Sigmoid colon (tissue), 7 donors: ENCODE results near the gene NCKAP5. TPM values are rescaled to one million over a fixed set of nuclear protein-coding genes. Genes with fewer than 3 reads are reported as not detected.

Experiments
- DNase-seq: peaks from one replicate; pipeline ENCODE4 v3.0.0-alpha.2; 2019
- H3K27ac ChIP-seq, 4 donors: fragments of 200-600 bp; sonication (generic); one replicate each; pipeline ENCODE4 v1.5.1; 2016 to 2019; ENCODE audit warnings: mild to moderate bottlenecking in 1 of 4
- H3K27me3 ChIP-seq, 3 donors: fragments of 200-600 bp; sonication (generic); one replicate each; pipeline ENCODE4 v1.5.1; 2019; ENCODE audit warnings: mild to moderate bottlenecking in 1 of 3
- H3K36me3 ChIP-seq, 4 donors: fragments of 200-600 bp; sonication (generic); one replicate each; pipeline ENCODE4 v1.5.1; 2016 to 2019
- H3K4me1 ChIP-seq, 4 donors: fragments of 200-600 bp; sonication (generic); one replicate each; pipeline ENCODE4 v1.5.1; 2017 to 2019
- H3K4me3 ChIP-seq, 4 donors: fragments of 200-600 bp; sonication (generic); one replicate each; pipeline ENCODE4 v1.5.1; 2017 to 2019; ENCODE audit warnings: mild to moderate bottlenecking in 2 of 4, moderate library complexity in 1 of 4
- H3K9me3 ChIP-seq, 4 donors: fragments of 200-600 bp in 3 of 4; sonication (generic) in 3 of 4; one replicate each; pipeline versions ENCODE4 v1.5.1 to v1.6.1; 2013 to 2019
- EP300 ChIP-seq, 4 donors: sonication (generic); formaldehyde crosslinking; IDR thresholded peaks; one replicate each; pipeline ENCODE4 v1.6.1; 2017; ENCODE audit warnings: antibody characterized with exemption in 4 of 4
- POLR2A ChIP-seq, 2 donors: fragments of 450-650 bp; IDR thresholded peaks; one replicate each; pipeline ENCODE4 v1.6.1; 2016; ENCODE audit warnings: antibody characterized with exemption in 2 of 2, mild to moderate bottlenecking in 2 of 2, moderate library complexity in 2 of 2
- POLR2AphosphoS5 ChIP-seq, 4 donors: sonication (generic); formaldehyde crosslinking; IDR thresholded peaks; one replicate each; pipeline ENCODE4 v1.6.1; 2017; ENCODE audit warnings: antibody characterized with exemption in 4 of 4
- WGBS, 2 donors: extraction: QIAGEN DNeasy Blood & Tissue Kit; methylation state at CpG; one replicate each; pipeline ENCODE4 v1.1.7; 2013; 5-methylcytosine and 5-hydroxymethylcytosine counted together
- intact Hi-C: fragments of 100-400 bp; cut with DNase I; formaldehyde crosslinking; loops from one replicate; pipeline ENCODE4 v1.15.1; 2023
- polyA plus RNA-seq, 3 donors: library from polyadenylated mRNA; stranded (reverse); fragments of 200-250 nt; gene quantifications; one replicate each; pipeline ENCODE4 v1.2.3, GENCODE V29; 2013
- total RNA-seq, 4 donors: library from RNA; depleted of rRNA; stranded (reverse); fragments of >200 nt; gene quantifications; one replicate each; pipeline ENCODE4 v1.1.0, GENCODE V29; 2016
- TF ChIP-seq, protein P1 (sequence below), 4 experiments: fragments of 450-650 bp in 3 of 4; fragments of 200-600 bp in 1 of 4; IDR thresholded peaks; one replicate each; pipeline ENCODE4 v1.5.1; 2016 to 2019; ENCODE audit warnings: antibody characterized with exemption in 4 of 4, mild to moderate bottlenecking in 3 of 4, moderate library complexity in 2 of 4
- donor health status: healthy with polysubstance abuse.
- donor health status: Bipolar disorder and iron deficiency.
- donor health status: healthy.

NCKAP5 gene
- total and polyA plus RNA-seq, 7 donors = under 0.01 to 3.7 (median 0.60) TPM

DNA sequence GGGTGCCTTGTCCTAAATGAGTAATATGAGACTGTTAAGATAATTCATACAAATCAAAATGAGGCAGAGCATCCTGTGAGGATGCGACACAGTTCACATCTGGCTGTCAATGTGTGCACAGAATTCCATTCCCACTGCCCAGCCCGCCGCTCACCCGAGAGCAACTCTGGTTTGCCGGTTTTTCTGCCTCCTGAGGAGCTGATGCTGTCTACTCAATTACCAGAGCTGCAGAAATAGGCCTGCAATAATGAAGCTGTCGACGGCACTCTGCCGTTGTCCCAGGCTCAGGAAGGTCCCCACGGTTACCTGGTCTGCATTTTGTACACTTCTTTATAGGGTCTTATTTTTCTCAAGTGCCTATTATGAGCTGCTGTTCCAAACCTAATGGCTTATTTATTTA is 842.5 kb downstream of the NCKAP5 start:
- TF ChIP-seq EP300 (IDR thresholded peaks at IDR 0.05) (no peak), POLR2AphosphoS5 (IDR thresholded peaks at IDR 0.05) (no peak), POLR2A (IDR thresholded peaks at IDR 0.05) (no peak)
- TF ChIP-seq, protein P1, sequence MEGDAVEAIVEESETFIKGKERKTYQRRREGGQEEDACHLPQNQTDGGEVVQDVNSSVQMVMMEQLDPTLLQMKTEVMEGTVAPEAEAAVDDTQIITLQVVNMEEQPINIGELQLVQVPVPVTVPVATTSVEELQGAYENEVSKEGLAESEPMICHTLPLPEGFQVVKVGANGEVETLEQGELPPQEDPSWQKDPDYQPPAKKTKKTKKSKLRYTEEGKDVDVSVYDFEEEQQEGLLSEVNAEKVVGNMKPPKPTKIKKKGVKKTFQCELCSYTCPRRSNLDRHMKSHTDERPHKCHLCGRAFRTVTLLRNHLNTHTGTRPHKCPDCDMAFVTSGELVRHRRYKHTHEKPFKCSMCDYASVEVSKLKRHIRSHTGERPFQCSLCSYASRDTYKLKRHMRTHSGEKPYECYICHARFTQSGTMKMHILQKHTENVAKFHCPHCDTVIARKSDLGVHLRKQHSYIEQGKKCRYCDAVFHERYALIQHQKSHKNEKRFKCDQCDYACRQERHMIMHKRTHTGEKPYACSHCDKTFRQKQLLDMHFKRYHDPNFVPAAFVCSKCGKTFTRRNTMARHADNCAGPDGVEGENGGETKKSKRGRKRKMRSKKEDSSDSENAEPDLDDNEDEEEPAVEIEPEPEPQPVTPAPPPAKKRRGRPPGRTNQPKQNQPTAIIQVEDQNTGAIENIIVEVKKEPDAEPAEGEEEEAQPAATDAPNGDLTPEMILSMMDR (IDR thresholded peaks at IDR 0.05) = no peak
- intact Hi-C loops = no loop called here
- Histone ChIP-seq H3K9me3 (no peaks in the 10 kb centered on the region), H3K4me1 (no peaks in the 10 kb centered on the region), H3K27ac (no peak overlapping the region), H3K27me3 (no peaks in the 10 kb centered on the region), H3K4me3 (no peak overlapping the region), H3K36me3 (no peaks in the 10 kb centered on the region)
- DNase-seq = no peak
- WGBS, 2 donors = 41 to 70% methylated on average over 9 of the region's 9 CpGs

DNA sequence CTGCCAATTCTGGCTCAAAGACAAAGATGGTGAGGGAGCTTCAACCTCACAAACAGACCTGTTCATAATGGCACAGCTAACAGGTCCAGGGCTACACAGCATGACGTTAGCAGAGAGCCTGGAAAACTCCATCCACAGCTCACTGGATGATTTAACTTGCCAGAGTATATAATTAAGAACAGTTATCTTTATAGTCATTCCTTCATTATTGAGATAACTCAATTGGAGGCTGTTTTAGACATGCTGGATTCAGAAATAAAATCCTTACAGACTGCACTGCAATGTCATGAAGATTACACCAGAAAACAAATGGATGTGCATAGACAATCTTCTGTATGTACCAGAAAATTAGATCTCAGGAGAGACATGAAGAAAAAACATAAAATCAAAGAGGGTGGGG is 843.1 kb downstream of the NCKAP5 start:
- no peak for DNase-seq
- TF ChIP-seq POLR2A (IDR thresholded peaks at IDR 0.05) (no peak), EP300 (IDR thresholded peaks at IDR 0.05) (no peak), POLR2AphosphoS5 (IDR thresholded peaks at IDR 0.05) (no peak)
- TF ChIP-seq, protein P1 (IDR thresholded peaks at IDR 0.05) = no peak
- H3K9me3 ChIP-seq = no peaks in the 10 kb centered on the region
- no peaks in the 10 kb centered on the region for H3K27me3 ChIP-seq
- no peaks in the 10 kb centered on the region for H3K4me1 ChIP-seq
- 67 to 76% methylated on average over 1 of the region's 1 CpG for WGBS, 2 donors
- intact Hi-C loops = no loop called here
- no peak overlapping the region for H3K4me3 ChIP-seq
- H3K36me3 ChIP-seq = no peaks in the 10 kb centered on the region
- no peak overlapping the region for H3K27ac ChIP-seq

DNA sequence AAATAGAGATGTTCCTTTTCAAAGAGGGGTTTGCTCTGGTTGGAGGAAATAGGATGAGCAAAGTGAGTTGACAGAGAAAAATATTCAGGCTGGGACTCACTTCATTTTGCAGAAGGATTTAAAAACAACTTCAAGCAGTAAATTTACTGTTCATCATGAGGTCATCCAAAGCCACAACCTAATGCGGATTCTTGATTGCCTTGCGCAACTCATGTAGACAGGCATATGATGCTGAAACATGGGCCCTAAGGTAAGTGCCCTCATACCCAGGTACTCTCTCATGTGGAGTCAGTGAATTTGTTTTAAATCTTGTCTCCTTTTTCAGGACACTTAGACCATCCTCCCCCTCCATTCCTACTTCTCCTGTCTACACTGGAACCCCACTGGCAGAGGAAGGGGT is 846.3 kb downstream of the NCKAP5 start:
- Histone ChIP-seq H3K36me3 (no peaks in the 10 kb centered on the region), H3K4me3 (no peak overlapping the region), H3K4me1 (no peaks in the 10 kb centered on the region), H3K9me3 (no peaks in the 10 kb centered on the region), H3K27me3 (no peaks in the 10 kb centered on the region), H3K27ac (no peak overlapping the region)
- 96 to 97% methylated on average over 2 of the region's 2 CpGs for WGBS, 2 donors
- no peak for DNase-seq
- TF ChIP-seq EP300 (IDR thresholded peaks at IDR 0.05) = no peak
- intact Hi-C loops = no loop called here

DNA sequence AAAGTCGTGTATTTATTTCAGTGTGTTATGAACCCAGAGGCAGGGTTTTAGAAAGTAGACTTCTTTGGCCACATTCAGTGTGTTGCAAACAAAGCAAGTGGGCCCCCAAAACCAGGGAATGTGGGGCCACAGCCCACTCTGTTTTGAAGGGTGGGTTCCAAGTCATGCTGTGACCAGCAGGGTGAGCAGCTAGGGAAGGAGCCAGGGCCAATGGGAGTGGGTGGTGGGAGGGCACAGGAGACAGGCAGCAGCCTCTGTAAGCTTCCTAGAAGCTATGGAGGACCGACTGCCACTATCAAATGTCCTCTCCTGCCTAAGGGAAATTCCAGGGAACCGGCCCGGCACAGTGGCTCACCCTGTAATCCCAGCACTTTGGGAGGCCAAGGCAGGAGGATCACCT is 847.9 kb downstream of the NCKAP5 start:
- Histone ChIP-seq H3K4me3 (no peak overlapping the region), H3K36me3 (no peaks in the 10 kb centered on the region), H3K4me1 (no peaks in the 10 kb centered on the region), H3K27me3 (no peaks in the 10 kb centered on the region), H3K9me3 (no peaks in the 10 kb centered on the region), H3K27ac (no peak overlapping the region)
- TF ChIP-seq POLR2AphosphoS5 (IDR thresholded peaks at IDR 0.05) (no peak), POLR2A (IDR thresholded peaks at IDR 0.05) (no peak), EP300 (IDR thresholded peaks at IDR 0.05) (no peak)
- TF ChIP-seq, protein P1 (IDR thresholded peaks at IDR 0.05) = no peak
- no peak for DNase-seq
- intact Hi-C loops = no loop called here
- 90 to 93% methylated on average over 4 of the region's 4 CpGs for WGBS, 2 donors

DNA sequence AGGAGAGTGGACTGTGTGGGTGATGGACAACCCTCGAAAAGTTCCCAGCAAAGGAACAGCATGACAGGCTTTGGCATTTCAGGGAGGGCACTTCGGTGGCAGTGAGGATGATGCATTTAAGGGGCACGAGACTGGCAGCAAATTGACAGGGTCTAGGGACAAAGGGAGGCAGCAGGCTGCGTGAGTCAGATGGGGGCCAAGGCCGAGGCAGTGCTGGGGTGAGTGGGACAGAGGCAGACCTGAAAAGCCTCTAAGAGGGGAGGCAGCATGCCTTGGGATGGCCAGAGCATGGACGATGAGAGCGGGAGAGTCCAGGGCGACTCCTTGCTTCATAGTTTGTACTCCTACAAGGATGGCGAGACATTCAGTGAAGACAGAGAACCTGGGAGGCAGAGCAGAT is 848.8 kb downstream of the NCKAP5 start:
- no peak overlapping the region for H3K27ac ChIP-seq
- intact Hi-C loops = no loop called here
- no peak for DNase-seq
- H3K4me3 ChIP-seq = no peak overlapping the region
- H3K36me3 ChIP-seq = no peaks in the 10 kb centered on the region
- no peaks in the 10 kb centered on the region for H3K9me3 ChIP-seq
- TF ChIP-seq, protein P1 (IDR thresholded peaks at IDR 0.05) = no peak
- TF ChIP-seq POLR2AphosphoS5 (IDR thresholded peaks at IDR 0.05) (no peak), EP300 (IDR thresholded peaks at IDR 0.05) (no peak), POLR2A (IDR thresholded peaks at IDR 0.05) (no peak)
- 82 to 92% methylated on average over 9 of the region's 9 CpGs for WGBS, 2 donors
- H3K27me3 ChIP-seq = no peaks in the 10 kb centered on the region
- no peaks in the 10 kb centered on the region for H3K4me1 ChIP-seq
